Uterus (tissue), 2 donors: ENCODE data around the gene ACVR1C.

ENCODE experiments used
- CTCF ChIP-seq, 4 experiments: fragments of 200-600 bp in 2 of 4; fragments of 450-650 bp in 2 of 4; sonication (generic) in 2 of 4; IDR thresholded peaks; one replicate each; pipeline ENCODE4 v1.5.1; 2016 to 2019; ENCODE audit warnings: antibody characterized with exemption in 4 of 4, mild to moderate bottlenecking in 2 of 4, moderate library complexity in 1 of 4
- POLR2A ChIP-seq, 2 donors: fragments of 450-650 bp; IDR thresholded peaks; one replicate each; pipeline ENCODE4 v1.6.1; 2016; ENCODE audit warnings: antibody characterized with exemption in 2 of 2, mild to moderate bottlenecking in 1 of 2, moderate library complexity in 1 of 2

GRCh38 chr2:157501026-157501425 lies 127.6 kb downstream of the ACVR1C start:
- no peak for TF ChIP-seq CTCF (IDR thresholded peaks at IDR 0.05)
- no peak for TF ChIP-seq POLR2A (IDR thresholded peaks at IDR 0.05)
